ENCODE data around the gene FTCDNL1. TPM values are rescaled to one million over a fixed set of nuclear protein-coding genes. Genes with fewer than 3 reads are reported as not detected.

The FTCDNL1 gene
- total and polyA plus RNA-seq, 2 donors (not counting 1 experiment from before 2014, with no cell fraction given): 1.7 to 1.9 TPM

GRCh38 chr2:199814101-199814816, 36.7 kb downstream of the FTCDNL1 start:
- no peaks in the 10 kb centered on the region for H3K9me3 Mint-ChIP-seq (ENCODE audit: insufficient read depth)
- H3K4me3 Mint-ChIP-seq: no peak overlapping the region
- ChIA-PET POLR2A (no interaction called here), CTCF (no interaction called here)
- H3K4me1 ChIP-seq (ENCODE audit: control insufficient read depth in 2 of 2, insufficient read depth in 2 of 2, low read length in 2 of 2): no peaks in the 10 kb centered on the region
- H3K36me3 ChIP-seq (replicated peaks in 1 of 2; ENCODE audit: control extremely low read depth in 1 of 2, control insufficient read depth in 1 of 2, extremely low read depth in 1 of 2, insufficient read depth in 2 of 2, low read length in 1 of 2): no peaks in the 10 kb centered on the region
- H3K79me2 ChIP-seq (ENCODE audit: control insufficient read depth, insufficient read depth, low read length): no peaks in the 10 kb centered on the region
- no peak overlapping the region for H3K27ac Mint-ChIP-seq
- no peak overlapping the region for H3K4me3 ChIP-seq (ENCODE audit: control extremely low read depth in 1 of 5, extremely low read depth in 1 of 5, insufficient read depth in 1 of 5, low read depth in 2 of 5, low read length in 4 of 5)
- DNase-seq (no peak), ATAC-seq (ENCODE audit: low read depth) (no peak)
- no peaks in the 10 kb centered on the region for H3K4me1 Mint-ChIP-seq
- intact Hi-C loops (cut with micrococcal nuclease): no loop called here
- H4K20me1 ChIP-seq (ENCODE audit: control insufficient read depth, insufficient read depth, low read length, poor library complexity, severe bottlenecking): no peaks in the 10 kb centered on the region
- H3K9me3 ChIP-seq (ENCODE audit: control extremely low read depth in 1 of 3, control insufficient read depth in 2 of 3, insufficient read depth in 1 of 3, low read length in 2 of 3): no peaks in the 10 kb centered on the region
- H2AFZ ChIP-seq (ENCODE audit: insufficient read depth, low read depth, low read length, poor library complexity, severe bottlenecking): no peak overlapping the region
- H3K4me2 ChIP-seq (replicated peaks; ENCODE audit: low read depth, low read length, poor library complexity, severe bottlenecking): no peak overlapping the region
- no peak overlapping the region for H3K27ac ChIP-seq (ENCODE audit: low read length in 2 of 2)
- H3K27me3 Mint-ChIP-seq: no peaks in the 10 kb centered on the region
- TF ChIP-seq EZH2 (IDR thresholded peaks at IDR 0.05; ENCODE audit: borderline replicate concordance, insufficient read depth, low read depth, low read length, poor library complexity, severe bottlenecking) (no peak), CTCF (IDR thresholded peaks at IDR 0.05) (no peak)
- H3K27me3 ChIP-seq (replicated peaks in 1 of 4; ENCODE audit: control extremely low read depth in 1 of 4, control insufficient read depth in 3 of 4, insufficient read depth in 4 of 4, low read length in 3 of 4): no peaks in the 10 kb centered on the region
- 76% methylated on average over 4 of the region's 6 CpGs for WGBS (ENCODE audit: insufficient coverage)
- no peak overlapping the region for H3K9ac ChIP-seq (ENCODE audit: low read length)

- H3K36me3 ChIP-seq (replicated peaks in 1 of 2; ENCODE audit: control extremely low read depth in 1 of 2, control insufficient read depth in 1 of 2, extremely low read depth in 1 of 2, insufficient read depth in 2 of 2, low read length in 1 of 2): no peaks in the 10 kb centered on the region
- TF ChIP-seq EZH2 (IDR thresholded peaks at IDR 0.05; ENCODE audit: borderline replicate concordance, insufficient read depth, low read depth, low read length, poor library complexity, severe bottlenecking): no peak
- no peak for TF ChIP-seq CTCF (IDR thresholded peaks at IDR 0.05)
- ChIA-PET CTCF (no interaction called here), POLR2A (no interaction called here)
- Mint-ChIP-seq H3K27me3 (no peaks in the 10 kb centered on the region), H3K4me3 (no peak overlapping the region), H3K4me1 (no peaks in the 10 kb centered on the region), H3K27ac (no peak overlapping the region), H3K9me3 (ENCODE audit: insufficient read depth) (no peaks in the 10 kb centered on the region)
- H3K27me3 ChIP-seq (replicated peaks in 1 of 4; ENCODE audit: control extremely low read depth in 1 of 4, control insufficient read depth in 3 of 4, insufficient read depth in 4 of 4, low read length in 3 of 4): no peaks in the 10 kb centered on the region
- no peak overlapping the region for H3K27ac ChIP-seq (ENCODE audit: low read length in 2 of 2)
- H3K4me3 ChIP-seq (ENCODE audit: control extremely low read depth in 1 of 5, extremely low read depth in 1 of 5, insufficient read depth in 1 of 5, low read depth in 2 of 5, low read length in 4 of 5): no peak overlapping the region
- no peaks in the 10 kb centered on the region for H4K20me1 ChIP-seq (ENCODE audit: control insufficient read depth, insufficient read depth, low read length, poor library complexity, severe bottlenecking)
- ATAC-seq (ENCODE audit: low read depth): no peak
- H3K9me3 ChIP-seq (ENCODE audit: control extremely low read depth in 1 of 3, control insufficient read depth in 2 of 3, insufficient read depth in 1 of 3, low read length in 2 of 3): no peaks in the 10 kb centered on the region
- H3K4me2 ChIP-seq (replicated peaks; ENCODE audit: low read depth, low read length, poor library complexity, severe bottlenecking): no peak overlapping the region
- H2AFZ ChIP-seq (ENCODE audit: insufficient read depth, low read depth, low read length, poor library complexity, severe bottlenecking): no peak overlapping the region
- 97% methylated on average over 4 of the region's 8 CpGs for WGBS (ENCODE audit: insufficient coverage)
- no peaks in the 10 kb centered on the region for H3K4me1 ChIP-seq (ENCODE audit: control insufficient read depth in 2 of 2, insufficient read depth in 2 of 2, low read length in 2 of 2)
- H3K9ac ChIP-seq (ENCODE audit: low read length): no peak overlapping the region
- no peaks in the 10 kb centered on the region for H3K79me2 ChIP-seq (ENCODE audit: control insufficient read depth, insufficient read depth, low read length)
- DNase-seq: no peak
- intact Hi-C loops (cut with micrococcal nuclease): no loop called here
Observed at GRCh38 chr2:199812493-199812892, 38.5 kb downstream of the FTCDNL1 start.
